ENCODE data around the gene BCO1.

- TF ChIP-seq SP1 (IDR thresholded peaks at IDR 0.05) (no peak), FOXM1 (IDR thresholded peaks at IDR 0.05; ENCODE audit: borderline replicate concordance) (no peak), ELF4 (IDR thresholded peaks at IDR 0.05) (no peak), TARDBP (IDR thresholded peaks at IDR 0.05) (no peak)
- TF ChIP-seq, protein P1, sequence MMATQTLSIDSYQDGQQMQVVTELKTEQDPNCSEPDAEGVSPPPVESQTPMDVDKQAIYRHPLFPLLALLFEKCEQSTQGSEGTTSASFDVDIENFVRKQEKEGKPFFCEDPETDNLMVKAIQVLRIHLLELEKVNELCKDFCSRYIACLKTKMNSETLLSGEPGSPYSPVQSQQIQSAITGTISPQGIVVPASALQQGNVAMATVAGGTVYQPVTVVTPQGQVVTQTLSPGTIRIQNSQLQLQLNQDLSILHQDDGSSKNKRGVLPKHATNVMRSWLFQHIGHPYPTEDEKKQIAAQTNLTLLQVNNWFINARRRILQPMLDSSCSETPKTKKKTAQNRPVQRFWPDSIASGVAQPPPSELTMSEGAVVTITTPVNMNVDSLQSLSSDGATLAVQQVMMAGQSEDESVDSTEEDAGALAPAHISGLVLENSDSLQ (IDR thresholded peaks at IDR 0.05), result no peak
These were observed 25.2 kb downstream of the BCO1 start for GRCh38 chr16:81263470-81264220.

Data from HEK293T (cell line).